Mucosa of descending colon (tissue), 3 donors: Measurements from ENCODE around the gene RPL35A. TPM values are rescaled to one million over a fixed set of nuclear protein-coding genes. Genes with fewer than 3 reads are reported as not detected.

ENCODE experiments used
- ATAC-seq: fragments of 200-7000 bp; cut with Tn5 transposase; one replicate; pipeline ENCODE4 v1.9.1; 2020; ENCODE audit warnings: mild to moderate bottlenecking, moderate library complexity
- DNase-seq, 3 donors: peaks; one replicate each; pipeline ENCODE4 v3.0.0-alpha.2; 2020
- H3K36me3 ChIP-seq: fragments of 200-600 bp; one replicate; pipeline ENCODE4 v1.8.0; 2021; ENCODE audit warnings: low read depth, mild to moderate bottlenecking
- H3K4me1 ChIP-seq: fragments of 200-600 bp; one replicate; pipeline ENCODE4 v1.8.0; 2021; ENCODE audit warnings: low read depth, mild to moderate bottlenecking
- H3K4me3 ChIP-seq: fragments of 200-600 bp; one replicate; pipeline ENCODE4 v1.8.0; 2021; ENCODE audit warnings: mild to moderate bottlenecking
- H3K9me3 ChIP-seq: fragments of 200-600 bp; one replicate; pipeline ENCODE4 v1.8.0; 2021; ENCODE audit warnings: mild to moderate bottlenecking
- CTCF ChIP-seq: fragments of 200-600 bp; IDR thresholded peaks from one replicate; pipeline ENCODE4 v1.8.0; 2022; ENCODE audit warnings: antibody characterized with exemption, mild to moderate bottlenecking
- intact Hi-C, 2 donors: fragments of 100-400 bp; cut with DNase I in 1 of 2; cut with micrococcal nuclease in 1 of 2; formaldehyde crosslinking; loops; one replicate each; pipeline versions ENCODE4 v1.11.0 to v1.11.1; 2022; cut with DNase I, micrococcal nuclease
- total RNA-seq, 3 donors: library from RNA; stranded (reverse); fragmentation: NEBNext Ultra II Directional in 2 of 3; extraction: Animal tissue kit (Norgen Biotek cat#: 25700) in 2 of 3; gene quantifications; one replicate each; pipeline versions ENCODE4 v1.2.1 to v1.2.4, GENCODE V29; 2021 to 2023
- donor health status: DM: no; HTN: no; CAD: no; lungs with moderate emphysema.
- donor health status: DM: no; HTN: no; CAD: no.
- donor health status: DM: no; HTN: yes; CAD: no.

RPL35A gene
- total RNA-seq, 3 donors from 2014 or later = 606 to 700 (median 621) TPM

GRCh38 chr3:197951392-197951990, 1.5 kb downstream of the RPL35A start:
- no peak for TF ChIP-seq CTCF
- ATAC-seq = no peak
- Histone ChIP-seq H3K36me3 (peaks cover 15% of the 10 kb centered on the region), H3K4me1 (peaks cover 27% of the 10 kb centered on the region), H3K9me3 (no peaks in the 10 kb centered on the region), H3K4me3 (no peak overlapping the region)
- peak in 1 of 3 donors; percentile 30 for DNase-seq
- intact Hi-C loops = no loop called here

- peaks cover 27% of the 10 kb centered on the region for H3K4me1 ChIP-seq
- H3K9me3 ChIP-seq = no peaks in the 10 kb centered on the region
- no peak overlapping the region for H3K4me3 ChIP-seq
- TF ChIP-seq CTCF = no peak
- H3K36me3 ChIP-seq = peaks cover 15% of the 10 kb centered on the region
- ATAC-seq (no peak), DNase-seq (no peak)
- intact Hi-C loops = no loop called here
These were observed 2.5 kb downstream of the RPL35A start for GRCh38 chr3:197952440-197952839.

GRCh38 chr3:197953325-197953724, 3.3 kb downstream of the RPL35A start:
- DNase-seq (no peak), ATAC-seq (no peak)
- intact Hi-C loops = no loop called here
- no peak overlapping the region for H3K4me3 ChIP-seq
- no peaks in the 10 kb centered on the region for H3K9me3 ChIP-seq
- H3K4me1 ChIP-seq = peaks cover 27% of the 10 kb centered on the region
- no peak for TF ChIP-seq CTCF
- peaks cover 15% of the 10 kb centered on the region for H3K36me3 ChIP-seq

GRCh38 chr3:197953881-197954280, 3.9 kb downstream of the RPL35A start:
- peaks cover 27% of the 10 kb centered on the region for H3K4me1 ChIP-seq
- intact Hi-C loops = no loop called here
- DNase-seq = no peak
- no peak for TF ChIP-seq CTCF
- H3K9me3 ChIP-seq = no peaks in the 10 kb centered on the region
- peaks cover 15% of the 10 kb centered on the region for H3K36me3 ChIP-seq
- no peak overlapping the region for H3K4me3 ChIP-seq
- ATAC-seq = no peak

- Histone ChIP-seq H3K9me3 (no peaks in the 10 kb centered on the region), H3K36me3 (peaks cover 15% of the 10 kb centered on the region), H3K4me1 (peaks cover 27% of the 10 kb centered on the region), H3K4me3 (no peak overlapping the region)
- no peak for ATAC-seq
- no peak for DNase-seq
- intact Hi-C loops = no loop called here
- TF ChIP-seq CTCF = no peak
These were observed 6.0 kb downstream of the RPL35A start for GRCh38 chr3:197955892-197956477.
